Liver (tissue), 9 donors: Measurements from ENCODE around the gene ZNF358. TPM values are rescaled to one million over a fixed set of nuclear protein-coding genes. Genes with fewer than 3 reads are reported as not detected.

Experiments
- DNase-seq: peaks from one replicate; pipeline ENCODE4 v3.0.0-alpha.2; 2017; ENCODE audit warnings: low spot score
- H3K27ac ChIP-seq, 2 donors: one replicate each; pipeline ENCODE4 v1.7.0; 2013; ENCODE audit warnings: inconsistent platforms in 2 of 2, low read length in 2 of 2, control low read depth in 1 of 2, low read depth in 1 of 2, mild to moderate bottlenecking in 1 of 2
- H3K27me3 ChIP-seq, 4 donors: one replicate each; pipeline versions ENCODE4 v1.6.1 to v1.7.0; 2013; ENCODE audit warnings: low read length in 3 of 4, inconsistent platforms in 1 of 4, mild to moderate bottlenecking in 1 of 4, moderate library complexity in 1 of 4; ENCODE audit not compliant: control insufficient read depth in 4 of 4, insufficient read depth in 4 of 4
- H3K36me3 ChIP-seq, 4 donors: one replicate each; pipeline versions ENCODE4 v1.6.1 to v1.7.0; 2013; ENCODE audit warnings: low read length in 3 of 4, mild to moderate bottlenecking in 3 of 4, low read depth in 1 of 4, moderate library complexity in 1 of 4; ENCODE audit not compliant: control insufficient read depth in 4 of 4, insufficient read depth in 3 of 4
- H3K4me1 ChIP-seq, 4 donors: one replicate each; pipeline versions ENCODE4 v1.6.1 to v1.7.0; 2013; ENCODE audit warnings: low read length in 3 of 4, mild to moderate bottlenecking in 3 of 4, moderate library complexity in 1 of 4; ENCODE audit not compliant: control insufficient read depth in 4 of 4, insufficient read depth in 4 of 4
- H3K4me3 ChIP-seq, 3 donors: one replicate each; pipeline versions ENCODE4 v1.6.1 to v1.7.0; 2013; ENCODE audit warnings: low read length in 3 of 3, control low read depth in 1 of 3, low read depth in 1 of 3, mild to moderate bottlenecking in 1 of 3
- H3K9ac ChIP-seq, 2 donors: one replicate each; pipeline ENCODE4 v1.7.0; 2013; ENCODE audit warnings: low read length in 2 of 2, mild to moderate bottlenecking in 2 of 2, moderate library complexity in 2 of 2, control low read depth in 1 of 2, low read depth in 1 of 2
- H3K9me3 ChIP-seq, 4 donors: one replicate each; pipeline versions ENCODE4 v1.6.1 to v1.7.0; 2013; ENCODE audit warnings: low read length in 3 of 4; ENCODE audit not compliant: control insufficient read depth in 4 of 4
- EGR1 ChIP-seq, 2 donors: IDR thresholded peaks; 2 replicates each; pipeline ENCODE4 v1.6.1; 2016 to 2018; ENCODE audit warnings: antibody characterized with exemption in 2 of 2, low read depth in 2 of 2
- HNF4A ChIP-seq, 2 donors: conservative IDR thresholded peaks; 2 replicates each; pipeline ENCODE4 v1.6.1; 2016; ENCODE audit warnings: antibody characterized with exemption in 2 of 2, mild to moderate bottlenecking in 2 of 2
- HNF4G ChIP-seq: IDR thresholded peaks from 2 replicates; pipeline ENCODE4 v1.6.1; 2016; ENCODE audit warnings: antibody characterized with exemption
- JUND ChIP-seq, 2 donors: IDR thresholded peaks; 2 replicates each; pipeline ENCODE4 v1.6.1; 2016; ENCODE audit warnings: antibody characterized with exemption in 2 of 2
- NR2F2 ChIP-seq: IDR thresholded peaks from 2 replicates; pipeline ENCODE4 v1.6.1; 2016; ENCODE audit warnings: antibody characterized with exemption
- RXRA ChIP-seq, 2 donors: IDR thresholded peaks; 2 replicates each; pipeline ENCODE4 v1.6.1; 2017 to 2018; ENCODE audit warnings: antibody characterized with exemption in 2 of 2, mild to moderate bottlenecking in 1 of 2
- SP1 ChIP-seq: IDR thresholded peaks from 2 replicates; pipeline ENCODE4 v1.6.1; 2018; ENCODE audit warnings: antibody characterized with exemption, mild to moderate bottlenecking
- WGBS: extraction: QIAGEN DNeasy Blood & Tissue Kit; methylation state at CpG from one replicate; pipeline ENCODE4 v1.1.7; 2013; 5-methylcytosine and 5-hydroxymethylcytosine counted together
- polyA plus RNA-seq, 2 donors: library from polyadenylated mRNA; stranded (reverse) in 1 of 2; unstranded in 1 of 2; fragments of 200-250 nt in 1 of 2; fragments of >200 nt in 1 of 2; fragmentation: Nextera tagmentation in 1 of 2; extraction: Ambion mirVana in 1 of 2; gene quantifications; one replicate each; pipeline versions ENCODE4 v1.2.1 to v1.2.3, GENCODE V29; 2013 to 2015
- total RNA-seq, 2 donors: library from RNA; depleted of rRNA; stranded (reverse); fragments of >200 nt; gene quantifications; one replicate each; pipeline ENCODE4 v1.2.3, GENCODE V29; 2014
- TF ChIP-seq, protein P1 (sequence below): IDR thresholded peaks from 2 replicates; pipeline ENCODE4 v1.6.1; 2016; ENCODE audit warnings: antibody characterized with exemption
- TF ChIP-seq, protein P2 (sequence below): IDR thresholded peaks from 2 replicates; pipeline ENCODE4 v1.6.1; 2016; ENCODE audit warnings: antibody characterized with exemption, mild to moderate bottlenecking
- TF ChIP-seq, protein P3 (sequence below): IDR thresholded peaks from 2 replicates; pipeline ENCODE4 v1.6.1; 2016; ENCODE audit warnings: antibody characterized with exemption
- TF ChIP-seq, protein P4 (sequence below): IDR thresholded peaks from 2 replicates; pipeline ENCODE4 v1.6.1; 2016; ENCODE audit warnings: antibody characterized with exemption
- donor health status: healthy.
- donor health status: healthy.
- donor health status: healthy.
- donor health status: healthy.
- donor health status: healthy.

The ZNF358 gene
- total and polyA plus RNA-seq, 4 donors, result 5.7 to 18.2 (median 12.5) TPM

DNA sequence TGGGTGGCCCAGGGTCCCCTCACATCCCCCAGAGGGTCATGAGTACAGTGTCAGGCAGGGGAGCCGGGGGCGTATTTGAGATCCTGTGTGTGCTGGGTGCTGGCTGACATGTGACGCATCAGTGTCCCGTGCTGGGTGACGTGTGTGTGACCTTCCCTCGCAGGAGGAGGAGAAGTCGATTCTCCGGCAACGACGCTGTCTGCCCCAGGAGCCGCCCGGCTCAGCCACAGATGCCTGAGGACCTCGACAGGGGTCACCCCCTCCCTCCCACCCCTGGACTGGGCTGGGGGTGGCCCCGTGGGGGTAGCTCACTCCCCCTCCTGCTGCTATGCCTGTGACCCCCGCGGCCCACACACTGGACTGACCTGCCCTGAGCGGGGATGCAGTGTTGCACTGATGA is 45.4 kb downstream of the ZNF358 start:
- H3K27me3 ChIP-seq, result no peaks in the 10 kb centered on the region
- no peaks in the 10 kb centered on the region for H3K9me3 ChIP-seq
- WGBS, result 95% methylated on average over 17 of the region's 17 CpGs
- no peak for DNase-seq
- H3K4me1 ChIP-seq, result no peaks in the 10 kb centered on the region
- no peak overlapping the region for H3K9ac ChIP-seq
- H3K27ac ChIP-seq, result no peak overlapping the region
- TF ChIP-seq EGR1 (IDR thresholded peaks at IDR 0.05; ENCODE audit: low read depth in 2 of 2) (no peak), SP1 (no peak), NR2F2 (no peak), RXRA (IDR thresholded peaks at IDR 0.05) (no peak), JUND (IDR thresholded peaks at IDR 0.05) (no peak), HNF4G (no peak)
- TF ChIP-seq, protein P1, sequence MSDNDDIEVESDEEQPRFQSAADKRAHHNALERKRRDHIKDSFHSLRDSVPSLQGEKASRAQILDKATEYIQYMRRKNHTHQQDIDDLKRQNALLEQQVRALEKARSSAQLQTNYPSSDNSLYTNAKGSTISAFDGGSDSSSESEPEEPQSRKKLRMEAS, result no peak
- TF ChIP-seq, protein P2, sequence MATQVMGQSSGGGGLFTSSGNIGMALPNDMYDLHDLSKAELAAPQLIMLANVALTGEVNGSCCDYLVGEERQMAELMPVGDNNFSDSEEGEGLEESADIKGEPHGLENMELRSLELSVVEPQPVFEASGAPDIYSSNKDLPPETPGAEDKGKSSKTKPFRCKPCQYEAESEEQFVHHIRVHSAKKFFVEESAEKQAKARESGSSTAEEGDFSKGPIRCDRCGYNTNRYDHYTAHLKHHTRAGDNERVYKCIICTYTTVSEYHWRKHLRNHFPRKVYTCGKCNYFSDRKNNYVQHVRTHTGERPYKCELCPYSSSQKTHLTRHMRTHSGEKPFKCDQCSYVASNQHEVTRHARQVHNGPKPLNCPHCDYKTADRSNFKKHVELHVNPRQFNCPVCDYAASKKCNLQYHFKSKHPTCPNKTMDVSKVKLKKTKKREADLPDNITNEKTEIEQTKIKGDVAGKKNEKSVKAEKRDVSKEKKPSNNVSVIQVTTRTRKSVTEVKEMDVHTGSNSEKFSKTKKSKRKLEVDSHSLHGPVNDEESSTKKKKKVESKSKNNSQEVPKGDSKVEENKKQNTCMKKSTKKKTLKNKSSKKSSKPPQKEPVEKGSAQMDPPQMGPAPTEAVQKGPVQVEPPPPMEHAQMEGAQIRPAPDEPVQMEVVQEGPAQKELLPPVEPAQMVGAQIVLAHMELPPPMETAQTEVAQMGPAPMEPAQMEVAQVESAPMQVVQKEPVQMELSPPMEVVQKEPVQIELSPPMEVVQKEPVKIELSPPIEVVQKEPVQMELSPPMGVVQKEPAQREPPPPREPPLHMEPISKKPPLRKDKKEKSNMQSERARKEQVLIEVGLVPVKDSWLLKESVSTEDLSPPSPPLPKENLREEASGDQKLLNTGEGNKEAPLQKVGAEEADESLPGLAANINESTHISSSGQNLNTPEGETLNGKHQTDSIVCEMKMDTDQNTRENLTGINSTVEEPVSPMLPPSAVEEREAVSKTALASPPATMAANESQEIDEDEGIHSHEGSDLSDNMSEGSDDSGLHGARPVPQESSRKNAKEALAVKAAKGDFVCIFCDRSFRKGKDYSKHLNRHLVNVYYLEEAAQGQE, result no peak
- TF ChIP-seq, protein P3, sequence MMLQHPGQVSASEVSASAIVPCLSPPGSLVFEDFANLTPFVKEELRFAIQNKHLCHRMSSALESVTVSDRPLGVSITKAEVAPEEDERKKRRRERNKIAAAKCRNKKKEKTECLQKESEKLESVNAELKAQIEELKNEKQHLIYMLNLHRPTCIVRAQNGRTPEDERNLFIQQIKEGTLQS, result no peak
- H3K4me3 ChIP-seq, result no peak overlapping the region
- H3K36me3 ChIP-seq, result peaks cover 8 to 39% (median 26%) of the 10 kb centered on the region in 4 donors

DNA sequence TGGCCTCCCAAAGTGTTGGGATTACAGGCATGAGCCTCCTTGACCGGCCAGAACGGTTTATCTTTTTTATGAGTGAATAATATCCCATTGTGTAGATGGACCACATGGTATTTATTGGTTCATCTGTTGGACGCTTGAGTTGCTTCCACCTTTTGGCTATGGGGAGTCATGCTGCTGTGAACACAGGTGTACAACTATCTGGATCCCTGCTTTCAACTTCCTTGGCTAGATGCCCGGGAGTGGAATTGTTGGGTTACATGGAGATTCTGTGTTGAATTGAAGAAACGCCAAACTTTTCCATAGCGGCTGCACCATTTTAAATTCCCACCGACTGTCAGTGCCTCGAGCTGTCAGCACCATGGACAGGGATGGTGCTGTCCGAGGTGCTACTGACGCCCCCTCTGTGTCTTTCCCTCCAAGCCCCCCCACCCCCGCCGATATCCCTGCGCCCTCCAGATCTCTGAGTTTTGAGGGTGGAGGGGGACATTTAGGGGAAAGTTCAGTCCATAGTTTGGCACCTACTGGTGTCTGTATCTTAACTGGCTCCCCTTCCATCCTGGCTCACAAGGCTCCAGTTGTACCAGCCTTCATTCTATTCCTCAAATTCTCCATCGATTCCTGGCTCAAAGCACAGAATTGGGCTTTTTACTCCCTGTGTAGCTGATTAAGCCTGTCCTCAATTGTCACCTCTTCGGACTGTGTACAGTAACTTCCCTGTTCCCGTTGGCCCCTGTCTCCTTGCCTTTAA is 46.9 kb downstream of the ZNF358 start:
- WGBS, result 71% methylated on average over 16 of the region's 16 CpGs
- Histone ChIP-seq H3K27ac (no peak overlapping the region), H3K4me3 (no peak overlapping the region), H3K27me3 (no peaks in the 10 kb centered on the region), H3K4me1 (no peaks in the 10 kb centered on the region), H3K9ac (no peak overlapping the region), H3K9me3 (no peaks in the 10 kb centered on the region), H3K36me3 (peaks cover 0 to 26% (median 18%) of the 10 kb centered on the region in 4 donors)
- DNase-seq, result no peak
- TF ChIP-seq, protein P2, result peak; percentile 99
- TF ChIP-seq, protein P4, sequence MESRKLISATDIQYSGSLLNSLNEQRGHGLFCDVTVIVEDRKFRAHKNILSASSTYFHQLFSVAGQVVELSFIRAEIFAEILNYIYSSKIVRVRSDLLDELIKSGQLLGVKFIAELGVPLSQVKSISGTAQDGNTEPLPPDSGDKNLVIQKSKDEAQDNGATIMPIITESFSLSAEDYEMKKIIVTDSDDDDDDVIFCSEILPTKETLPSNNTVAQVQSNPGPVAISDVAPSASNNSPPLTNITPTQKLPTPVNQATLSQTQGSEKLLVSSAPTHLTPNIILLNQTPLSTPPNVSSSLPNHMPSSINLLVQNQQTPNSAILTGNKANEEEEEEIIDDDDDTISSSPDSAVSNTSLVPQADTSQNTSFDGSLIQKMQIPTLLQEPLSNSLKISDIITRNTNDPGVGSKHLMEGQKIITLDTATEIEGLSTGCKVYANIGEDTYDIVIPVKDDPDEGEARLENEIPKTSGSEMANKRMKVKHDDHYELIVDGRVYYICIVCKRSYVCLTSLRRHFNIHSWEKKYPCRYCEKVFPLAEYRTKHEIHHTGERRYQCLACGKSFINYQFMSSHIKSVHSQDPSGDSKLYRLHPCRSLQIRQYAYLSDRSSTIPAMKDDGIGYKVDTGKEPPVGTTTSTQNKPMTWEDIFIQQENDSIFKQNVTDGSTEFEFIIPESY, result no peak
- TF ChIP-seq RXRA (IDR thresholded peaks at IDR 0.05) (no peak), HNF4A (conservative IDR thresholded peaks at IDR 0.05) (no peak)
